Calu3 (cell line): ENCODE results near the gene FGFRL1. TPM values are rescaled to one million over a fixed set of nuclear protein-coding genes. Genes with fewer than 3 reads are reported as not detected.
A peak's percentile ranks its signal among the peaks of the same experiment; 100 is the strongest.
"Not testable (repeated sequence)": the region's sequence is repeated elsewhere in the genome, so short reads cannot be mapped to it uniquely, and the experiment has no call there.

Experiments
- BruUV-seq: library from RNA; stranded (reverse); fragments of 400-500 nt; replicated peaks from 2 replicates; lab custom pipeline; 2021; lab: Mats Ljungman, UMichigan
- CTCF ChIA-PET: fragments of 300-600 bp; sonication (Branson Sonifier 250); formaldehyde crosslinking; loops from one replicate; lab custom pipeline; 2022; ENCODE audit warnings: antibody characterized with exemption; lab: Charles Lee
- DNase-seq: peaks from one replicate; pipeline ENCODE4 v3.0.0; 2022
- H3K27ac Mint-ChIP-seq: one replicate; pipeline ENCODE4 v1.8.0; 2022; ENCODE audit warnings: mixed read lengths; ENCODE audit not compliant: unreplicated experiment
- H3K27me3 Mint-ChIP-seq: one replicate; pipeline ENCODE4 v1.8.0; 2022; ENCODE audit warnings: mixed read lengths; ENCODE audit not compliant: unreplicated experiment
- H3K36me3 Mint-ChIP-seq: one replicate; pipeline ENCODE4 v1.8.0; 2022; ENCODE audit warnings: mild to moderate bottlenecking, moderate library complexity, mixed read lengths; ENCODE audit not compliant: insufficient read depth, unreplicated experiment
- H3K4me1 Mint-ChIP-seq: one replicate; pipeline ENCODE4 v1.8.0; 2022; ENCODE audit warnings: mild to moderate bottlenecking, low read depth, mixed read lengths; ENCODE audit not compliant: unreplicated experiment
- H3K4me3 Mint-ChIP-seq: one replicate; pipeline ENCODE4 v1.8.0; 2022; ENCODE audit warnings: mild to moderate bottlenecking, low read depth, moderate library complexity, mixed read lengths; ENCODE audit not compliant: unreplicated experiment
- H3K9me3 Mint-ChIP-seq: one replicate; pipeline ENCODE4 v1.8.0; 2022; ENCODE audit warnings: low read depth, mixed read lengths; ENCODE audit not compliant: unreplicated experiment
- intact Hi-C: fragments of 100-400 bp; cut with micrococcal nuclease; formaldehyde crosslinking; loops from one replicate; pipeline ENCODE4 v1.10.0; 2022; ENCODE audit not compliant: unreplicated experiment
- total RNA-seq: library from RNA; stranded (reverse); gene quantifications from 2 replicates; pipeline ENCODE4 v1.2.3, GENCODE V29; 2022
- TF ChIP-seq, protein P1 (sequence below): fragments of 200-600 bp; IDR thresholded peaks from one replicate; pipeline ENCODE4 v1.8.0; 2022; ENCODE audit warnings: antibody characterized with exemption; ENCODE audit not compliant: unreplicated experiment

FGFRL1 gene
- total RNA-seq, 1 experiment from 2014 or later, result 43.2 TPM

GRCh38 chr4:1051472-1051871 lies 40.0 kb downstream of the FGFRL1 start:
- Mint-ChIP-seq H3K36me3 (peaks cover 3% of the 10 kb centered on the region), H3K27me3 (peaks cover 22% of the 10 kb centered on the region), H3K9me3 (no peaks in the 10 kb centered on the region), H3K4me1 (no peaks in the 10 kb centered on the region), H3K4me3 (no peak overlapping the region), H3K27ac (no peak overlapping the region)
- BruUV-seq, result no TSS peak
- CTCF ChIA-PET, result no interaction called here
- TF ChIP-seq, protein P1, sequence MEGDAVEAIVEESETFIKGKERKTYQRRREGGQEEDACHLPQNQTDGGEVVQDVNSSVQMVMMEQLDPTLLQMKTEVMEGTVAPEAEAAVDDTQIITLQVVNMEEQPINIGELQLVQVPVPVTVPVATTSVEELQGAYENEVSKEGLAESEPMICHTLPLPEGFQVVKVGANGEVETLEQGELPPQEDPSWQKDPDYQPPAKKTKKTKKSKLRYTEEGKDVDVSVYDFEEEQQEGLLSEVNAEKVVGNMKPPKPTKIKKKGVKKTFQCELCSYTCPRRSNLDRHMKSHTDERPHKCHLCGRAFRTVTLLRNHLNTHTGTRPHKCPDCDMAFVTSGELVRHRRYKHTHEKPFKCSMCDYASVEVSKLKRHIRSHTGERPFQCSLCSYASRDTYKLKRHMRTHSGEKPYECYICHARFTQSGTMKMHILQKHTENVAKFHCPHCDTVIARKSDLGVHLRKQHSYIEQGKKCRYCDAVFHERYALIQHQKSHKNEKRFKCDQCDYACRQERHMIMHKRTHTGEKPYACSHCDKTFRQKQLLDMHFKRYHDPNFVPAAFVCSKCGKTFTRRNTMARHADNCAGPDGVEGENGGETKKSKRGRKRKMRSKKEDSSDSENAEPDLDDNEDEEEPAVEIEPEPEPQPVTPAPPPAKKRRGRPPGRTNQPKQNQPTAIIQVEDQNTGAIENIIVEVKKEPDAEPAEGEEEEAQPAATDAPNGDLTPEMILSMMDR, result no peak
- DNase-seq, result no peak
- intact Hi-C loops, result no loop called here

DNA sequence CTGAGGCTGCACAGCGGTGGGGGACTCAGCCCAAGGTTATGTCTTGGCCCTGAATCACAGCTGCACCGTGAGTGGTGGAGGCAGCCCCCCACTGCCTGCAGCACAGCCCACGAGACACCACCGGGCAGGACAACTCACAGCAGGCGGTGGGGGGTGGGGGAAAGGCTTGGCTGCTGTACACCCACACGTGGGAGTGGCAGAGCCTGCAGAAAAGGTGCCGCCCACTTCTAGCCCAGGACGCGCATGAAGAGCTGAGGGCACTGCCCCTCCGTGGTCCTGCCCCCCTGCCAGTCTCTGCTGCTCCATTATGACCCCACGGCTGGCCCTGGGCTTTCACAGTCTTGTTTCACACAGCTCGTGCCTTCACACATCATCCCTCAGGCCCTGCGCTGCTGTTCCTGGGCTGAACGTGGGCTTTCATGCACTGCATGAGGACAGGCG lies 40.8 kb downstream of the FGFRL1 start:
- Mint-ChIP-seq H3K27me3 (peaks cover 22% of the 10 kb centered on the region), H3K9me3 (no peaks in the 10 kb centered on the region)

DNA sequence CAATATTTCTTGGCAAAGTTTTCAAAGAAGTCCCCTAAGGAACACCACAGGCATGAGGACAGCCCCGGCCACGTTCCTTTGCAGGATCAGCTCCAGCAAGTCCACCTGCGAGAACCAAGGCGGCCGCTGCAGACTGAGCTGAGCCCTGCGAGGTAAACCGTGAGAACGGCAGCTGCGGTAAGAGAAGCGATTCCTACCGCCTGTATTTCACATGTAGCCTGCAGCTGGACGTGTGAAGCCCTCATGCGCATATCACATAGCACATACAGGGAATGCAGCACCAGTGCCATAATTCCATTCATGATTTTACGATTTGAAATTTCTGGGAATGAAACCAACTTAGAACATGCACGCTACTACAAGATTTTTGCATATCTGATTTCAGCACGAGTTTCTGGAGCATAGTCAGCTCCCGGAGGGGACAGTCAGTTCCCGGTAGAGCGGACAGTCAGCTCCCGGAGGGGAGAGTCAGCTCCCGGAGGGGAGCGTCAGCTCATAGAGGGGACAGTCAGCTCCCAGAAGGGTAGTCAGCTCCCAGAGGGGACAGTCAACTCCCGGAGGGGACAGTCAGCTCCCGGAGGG lies 41.7 kb downstream of the FGFRL1 start:
- Mint-ChIP-seq H3K4me3 (peak overlapping the region; percentile 19), H3K27me3 (peaks cover 22% of the 10 kb centered on the region), H3K4me1 (no peaks in the 10 kb centered on the region), H3K36me3 (peaks cover 3% of the 10 kb centered on the region), H3K27ac (no peak overlapping the region), H3K9me3 (no peaks in the 10 kb centered on the region)
- CTCF ChIA-PET, result interaction anchor here (0.6 to 0.7 kb wide), 2 partner anchors 12 to 590 kb away, joined by 3 to 6 read pairs; no protein-coding TSS in a partner anchor
- no peak for DNase-seq
- intact Hi-C loops, result no loop called here
- BruUV-seq, result no TSS peak
- TF ChIP-seq, protein P1, result no peak

More for the DNA sequence above, 40.8 kb downstream of the FGFRL1 start:
- Mint-ChIP-seq H3K4me1 (no peaks in the 10 kb centered on the region), H3K36me3 (peaks cover 3% of the 10 kb centered on the region), H3K27ac (no peak overlapping the region), H3K4me3 (peak overlapping the region; percentile 19)
- TF ChIP-seq, protein P1, result no peak
- CTCF ChIA-PET, result no interaction called here
- BruUV-seq, result no TSS peak
- intact Hi-C loops, result no loop called here
- no peak for DNase-seq

GRCh38 chr4:1053891-1054290 lies 42.5 kb downstream of the FGFRL1 start:
- BruUV-seq, intact Hi-C loops, DNase-seq, H3K9me3 Mint-ChIP-seq, H3K27ac Mint-ChIP-seq, H3K4me1 Mint-ChIP-seq, H3K4me3 Mint-ChIP-seq, H3K36me3 Mint-ChIP-seq: not testable (repeated sequence)
- CTCF ChIA-PET, result interaction anchor here (0.6 kb wide), 1 partner anchor 589 kb away, joined by 6 read pairs; no protein-coding TSS in a partner anchor
- H3K27me3 Mint-ChIP-seq, result peaks cover 22% of the 10 kb centered on the region

DNA sequence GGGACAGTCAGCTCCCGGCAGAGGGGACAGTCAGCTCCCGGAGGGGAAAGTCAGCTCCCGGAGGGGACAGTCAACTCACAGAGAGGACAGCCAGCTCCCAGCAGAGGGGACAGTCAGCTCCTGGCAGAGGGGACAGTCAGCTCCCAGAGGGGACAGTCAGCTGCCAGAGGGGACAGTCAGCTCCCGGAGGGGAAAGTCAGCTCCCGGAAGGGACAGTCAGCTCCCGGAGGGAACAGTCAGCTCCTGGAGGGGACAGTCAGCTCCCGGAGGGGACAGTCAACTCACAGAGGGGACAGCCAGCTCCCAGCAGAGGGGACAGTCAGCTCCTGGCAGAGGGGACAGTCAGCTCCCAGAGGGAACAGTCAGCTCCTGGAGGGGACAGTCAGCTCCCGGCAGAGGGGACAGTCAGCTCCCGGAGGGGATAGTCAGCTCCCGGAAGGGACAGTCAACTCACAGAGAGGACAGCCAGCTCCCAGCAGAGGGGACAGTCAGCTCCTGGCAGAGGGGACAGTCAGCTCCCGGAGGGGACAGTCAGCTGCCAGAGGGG lies 43.3 kb downstream of the FGFRL1 start:
- BruUV-seq, H3K27ac Mint-ChIP-seq, H3K9me3 Mint-ChIP-seq, H3K4me1 Mint-ChIP-seq, intact Hi-C loops, H3K4me3 Mint-ChIP-seq, DNase-seq, CTCF ChIA-PET, H3K36me3 Mint-ChIP-seq: not testable (repeated sequence)
- H3K27me3 Mint-ChIP-seq, result peaks cover 22% of the 10 kb centered on the region

DNA sequence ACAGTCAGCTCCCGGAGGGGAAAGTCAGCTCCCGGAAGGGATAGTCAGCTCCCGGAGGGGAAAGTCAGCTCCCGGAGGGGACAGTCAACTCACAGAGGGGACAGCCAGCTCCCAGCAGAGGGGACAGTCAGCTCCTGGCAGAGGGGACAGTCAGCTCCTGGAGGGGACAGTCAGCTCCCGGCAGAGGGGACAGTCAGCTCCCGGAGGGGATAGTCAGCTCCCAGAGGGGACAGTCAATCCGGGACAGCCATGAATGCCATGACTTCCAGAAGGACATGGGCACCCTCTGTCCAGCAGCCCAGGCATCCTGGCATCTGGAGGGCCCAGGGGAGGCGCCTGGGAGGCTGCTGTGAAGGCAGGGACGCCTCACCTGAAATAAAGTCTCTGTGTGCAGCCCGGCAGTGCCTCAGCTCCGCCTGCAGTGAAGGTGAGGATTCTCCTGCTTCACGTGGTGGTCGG lies 43.8 kb downstream of the FGFRL1 start:
- intact Hi-C loops, H3K36me3 Mint-ChIP-seq, CTCF ChIA-PET, H3K4me3 Mint-ChIP-seq, H3K27ac Mint-ChIP-seq, DNase-seq, BruUV-seq, H3K4me1 Mint-ChIP-seq, H3K9me3 Mint-ChIP-seq: not testable (repeated sequence)
- H3K27me3 Mint-ChIP-seq, result peaks cover 22% of the 10 kb centered on the region
